Body of pancreas (tissue), 4 donors: ENCODE results near the gene ARHGEF2. TPM values are rescaled to one million over a fixed set of nuclear protein-coding genes. Genes with fewer than 3 reads are reported as not detected.

ENCODE experiments used
- ATAC-seq: fragments of 150-250 bp; one replicate; pipeline ENCODE4 v1.9.1; 2016
- DNase-seq, 4 donors: peaks; one replicate each; pipeline ENCODE4 v3.0.0-alpha.2; 2019
- H3K27ac ChIP-seq, 4 donors: fragments of 200-600 bp; sonication (generic); 1 replicate in 3 of 4; 2 replicates in 1 of 4; pipeline versions ENCODE4 v1.5.1 to v1.6.1; 2016 to 2019; ENCODE audit warnings: mild to moderate bottlenecking in 1 of 4, mixed read lengths in 1 of 4, moderate library complexity in 1 of 4
- H3K27me3 ChIP-seq, 2 donors: fragments of 200-600 bp; sonication (generic); one replicate each; pipeline ENCODE4 v1.6.0; 2016; ENCODE audit warnings: mild to moderate bottlenecking in 1 of 2
- H3K36me3 ChIP-seq, 2 donors: fragments of 200-600 bp; sonication (generic); replicated peaks in 1 of 2; 2 replicates each; pipeline ENCODE4 v1.5.1; 2016; ENCODE audit warnings: low read depth in 2 of 2; ENCODE audit not compliant: insufficient read depth in 1 of 2
- H3K4me1 ChIP-seq: fragments of 200-600 bp; sonication (generic); one replicate; pipeline ENCODE4 v1.6.0; 2016
- H3K4me3 ChIP-seq, 2 donors: fragments of 200-600 bp; sonication (generic); 1 replicate in 1 of 2; 2 replicates in 1 of 2; pipeline ENCODE4 v1.5.1; 2016 to 2019
- H3K9me3 ChIP-seq, 3 donors: fragments of 200-600 bp; sonication (generic); 1 replicate in 2 of 3; 2 replicates in 1 of 3; pipeline ENCODE4 v1.5.1; 2016
- POLR2A ChIP-seq, 3 donors: fragments of 450-650 bp; IDR thresholded peaks; one replicate each; pipeline ENCODE4 v1.6.1; 2016; ENCODE audit warnings: antibody characterized with exemption in 3 of 3, mild to moderate bottlenecking in 2 of 3
- WGBS, 2 donors: methylation state at CpG; one replicate each; pipeline ENCODE4 v1.1.5; 2017; 5-methylcytosine and 5-hydroxymethylcytosine counted together
- intact Hi-C: fragments of 100-400 bp; cut with DNase I; formaldehyde crosslinking; loops from one replicate; pipeline ENCODE4 v1.15.1; 2023
- total RNA-seq, 2 donors: library from RNA; depleted of rRNA; stranded (reverse); fragments of >200 nt; gene quantifications; one replicate each; pipeline ENCODE4 v1.1.0, GENCODE V29; 2016
- TF ChIP-seq, protein P1 (sequence below), 7 experiments: fragments of 450-650 bp in 4 of 7; fragments of 200-600 bp in 3 of 7; sonication (generic) in 3 of 7; IDR thresholded peaks; one replicate each; pipeline ENCODE4 v1.5.1; 2016 to 2019; ENCODE audit warnings: antibody characterized with exemption in 7 of 7

ARHGEF2 gene
- total RNA-seq, 2 donors from 2014 or later = 31.9 to 32.6 TPM

DNA sequence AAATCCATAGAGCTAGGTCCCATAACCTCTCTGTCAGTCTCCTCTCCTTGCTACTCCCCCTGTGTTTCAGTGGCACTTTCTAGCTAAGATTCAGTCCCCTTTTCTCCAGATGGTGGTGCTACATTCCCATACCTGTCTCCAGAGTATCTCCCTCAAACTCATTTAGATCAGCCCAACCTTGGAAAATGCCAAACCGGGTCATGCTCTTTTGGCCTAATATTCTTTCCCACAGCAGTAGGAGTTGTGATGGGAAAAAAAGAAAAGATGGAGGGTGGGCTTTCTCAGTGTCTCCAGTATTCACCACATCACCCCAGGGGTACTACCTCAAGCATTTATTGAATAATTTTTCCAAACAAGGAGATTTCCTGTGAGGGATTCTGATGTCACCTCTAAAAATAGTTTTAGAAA lies 40.1 kb downstream of the ARHGEF2 start:
- WGBS, 2 donors = 0% methylated on average over 1 of the region's 1 CpG
- TF ChIP-seq, protein P1, sequence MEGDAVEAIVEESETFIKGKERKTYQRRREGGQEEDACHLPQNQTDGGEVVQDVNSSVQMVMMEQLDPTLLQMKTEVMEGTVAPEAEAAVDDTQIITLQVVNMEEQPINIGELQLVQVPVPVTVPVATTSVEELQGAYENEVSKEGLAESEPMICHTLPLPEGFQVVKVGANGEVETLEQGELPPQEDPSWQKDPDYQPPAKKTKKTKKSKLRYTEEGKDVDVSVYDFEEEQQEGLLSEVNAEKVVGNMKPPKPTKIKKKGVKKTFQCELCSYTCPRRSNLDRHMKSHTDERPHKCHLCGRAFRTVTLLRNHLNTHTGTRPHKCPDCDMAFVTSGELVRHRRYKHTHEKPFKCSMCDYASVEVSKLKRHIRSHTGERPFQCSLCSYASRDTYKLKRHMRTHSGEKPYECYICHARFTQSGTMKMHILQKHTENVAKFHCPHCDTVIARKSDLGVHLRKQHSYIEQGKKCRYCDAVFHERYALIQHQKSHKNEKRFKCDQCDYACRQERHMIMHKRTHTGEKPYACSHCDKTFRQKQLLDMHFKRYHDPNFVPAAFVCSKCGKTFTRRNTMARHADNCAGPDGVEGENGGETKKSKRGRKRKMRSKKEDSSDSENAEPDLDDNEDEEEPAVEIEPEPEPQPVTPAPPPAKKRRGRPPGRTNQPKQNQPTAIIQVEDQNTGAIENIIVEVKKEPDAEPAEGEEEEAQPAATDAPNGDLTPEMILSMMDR (IDR thresholded peaks at IDR 0.05) = peak; percentile 12 to 77 (median 63)
- no peak for TF ChIP-seq POLR2A (IDR thresholded peaks at IDR 0.05)
- peaks cover 45% of the 10 kb centered on the region for H3K4me1 ChIP-seq
- ATAC-seq = no peak
- DNase-seq = peak in 2 of 4 donors; percentile 23 to 62
- intact Hi-C loops = no loop called here
- peak overlapping the region in 2 of 4 donors; percentile 45 to 82 for H3K27ac ChIP-seq
- no peaks in the 10 kb centered on the region for H3K36me3 ChIP-seq
- H3K9me3 ChIP-seq = no peaks in the 10 kb centered on the region
- no peaks in the 10 kb centered on the region for H3K27me3 ChIP-seq
- no peak overlapping the region for H3K4me3 ChIP-seq

DNA sequence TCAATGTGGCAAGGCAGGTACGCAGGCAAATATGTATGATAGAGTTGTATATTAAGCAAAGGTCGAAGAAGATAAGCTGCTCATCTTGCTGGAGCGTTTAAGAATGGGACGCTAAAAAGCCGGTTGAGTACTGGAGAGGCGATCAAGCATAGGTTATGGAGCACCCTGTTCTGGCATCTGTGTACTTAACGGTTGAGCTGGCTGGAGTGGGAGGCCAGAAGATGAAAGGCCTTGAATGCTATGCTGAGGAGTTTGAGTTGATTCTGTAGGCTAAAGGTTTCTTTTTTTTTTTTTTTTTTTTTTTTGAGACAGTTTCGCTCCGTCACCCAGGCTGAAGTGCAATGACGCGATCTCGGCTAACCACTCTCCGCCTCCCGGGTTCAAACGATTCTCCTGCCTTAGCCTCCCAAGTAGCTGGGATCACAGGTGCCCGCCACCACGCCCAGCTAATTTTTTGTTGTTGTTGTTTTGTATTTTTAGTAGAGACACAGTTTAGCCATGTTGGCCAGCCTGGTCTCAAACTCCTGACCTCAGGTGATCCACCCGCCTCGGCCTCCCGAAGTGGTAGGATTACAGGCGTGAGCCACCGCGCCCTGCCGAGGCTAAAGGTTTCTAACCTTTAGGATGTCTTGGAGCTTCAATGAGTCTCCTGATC lies 43.3 kb downstream of the ARHGEF2 start:
- no peak for DNase-seq
- no peaks in the 10 kb centered on the region for H3K27me3 ChIP-seq

DNA sequence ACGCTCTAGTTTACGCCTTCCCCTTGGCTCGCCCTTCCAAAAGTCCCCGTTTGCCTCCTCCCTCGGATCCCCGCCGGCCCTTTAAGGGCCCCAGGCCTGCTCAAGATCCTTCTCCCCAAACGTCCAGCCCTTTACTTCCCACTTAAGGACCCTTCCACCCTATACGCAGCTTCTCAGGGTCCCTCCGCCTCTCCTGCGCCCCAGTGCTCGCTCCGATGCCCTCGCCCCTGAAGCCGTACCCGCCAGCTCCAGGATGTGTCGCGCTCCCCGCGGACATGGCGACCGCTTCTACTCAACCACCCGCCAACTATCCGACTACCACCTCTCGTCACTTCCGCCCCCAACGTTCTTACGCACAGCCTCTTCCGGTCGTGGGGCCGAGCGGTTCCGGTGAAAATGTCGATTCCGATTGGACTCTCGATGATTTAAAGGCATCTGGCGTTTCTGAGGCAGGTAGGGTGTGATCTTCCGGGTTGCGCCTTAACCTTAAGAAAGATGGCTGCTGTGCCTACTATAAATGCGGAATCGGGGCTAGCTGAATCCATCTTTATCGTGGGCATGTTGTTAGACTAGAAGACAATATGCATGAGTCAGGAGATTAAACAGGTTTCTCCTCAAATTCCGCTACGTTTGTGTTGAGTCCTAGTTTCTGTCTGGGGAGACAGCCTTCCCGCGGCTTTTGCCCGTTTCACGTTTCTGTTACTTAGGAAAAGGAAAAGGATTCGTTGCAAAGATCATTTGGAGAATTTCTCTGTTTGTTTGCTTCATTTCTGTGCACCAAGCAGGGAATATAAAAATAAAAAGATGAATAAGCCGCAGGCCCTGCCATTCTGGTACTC lies 44.0 kb downstream of the ARHGEF2 start, which contains the start of gene KHDC4:
TSS of gene KHDC4 (minus strand) at position 317 of the 839 bp plus-strand sequence. CDS start at position 277, 40 bp downstream.
- peak; percentile 99 for ATAC-seq
- peaks cover 0 to 3% of the 10 kb centered on the region in 2 donors for H3K36me3 ChIP-seq
- H3K9me3 ChIP-seq = no peaks in the 10 kb centered on the region
- peak within 1 kb of the TSS; percentile 81 to 88 (median 86) for H3K27ac ChIP-seq
- H3K4me1 ChIP-seq = peaks cover 49% of the 10 kb centered on the region
- H3K4me3 ChIP-seq = peak within 1 kb of the TSS; percentile 53 to 83
- peak; percentile 96 to 98 (median 96) for DNase-seq
- no peaks in the 10 kb centered on the region for H3K27me3 ChIP-seq
- intact Hi-C loops = no loop called here
- WGBS, 2 donors = 0 to 1% methylated on average over 38 to 50 of the region's 50 CpGs
- peak; percentile 95 to 99 (median 99) for TF ChIP-seq POLR2A (IDR thresholded peaks at IDR 0.05)
- TF ChIP-seq, protein P1 (IDR thresholded peaks at IDR 0.05) = peak in 4 of 7 experiments; percentile 18 to 31 (median 26)

More for the DNA sequence above, 43.3 kb downstream of the ARHGEF2 start:
- H3K4me1 ChIP-seq = peaks cover 49% of the 10 kb centered on the region
- no peaks in the 10 kb centered on the region for H3K9me3 ChIP-seq
- H3K4me3 ChIP-seq = peak overlapping the region; percentile 53 to 83
- TF ChIP-seq, protein P1 (IDR thresholded peaks at IDR 0.05) = no peak
- no peak for TF ChIP-seq POLR2A (IDR thresholded peaks at IDR 0.05)
- peak overlapping the region; percentile 80 to 88 (median 86) for H3K27ac ChIP-seq
- H3K36me3 ChIP-seq = no peaks in the 10 kb centered on the region
- intact Hi-C loops = no loop called here
- no peak for ATAC-seq
- 78 to 80% methylated on average over 24 of the region's 24 CpGs for WGBS, 2 donors

DNA sequence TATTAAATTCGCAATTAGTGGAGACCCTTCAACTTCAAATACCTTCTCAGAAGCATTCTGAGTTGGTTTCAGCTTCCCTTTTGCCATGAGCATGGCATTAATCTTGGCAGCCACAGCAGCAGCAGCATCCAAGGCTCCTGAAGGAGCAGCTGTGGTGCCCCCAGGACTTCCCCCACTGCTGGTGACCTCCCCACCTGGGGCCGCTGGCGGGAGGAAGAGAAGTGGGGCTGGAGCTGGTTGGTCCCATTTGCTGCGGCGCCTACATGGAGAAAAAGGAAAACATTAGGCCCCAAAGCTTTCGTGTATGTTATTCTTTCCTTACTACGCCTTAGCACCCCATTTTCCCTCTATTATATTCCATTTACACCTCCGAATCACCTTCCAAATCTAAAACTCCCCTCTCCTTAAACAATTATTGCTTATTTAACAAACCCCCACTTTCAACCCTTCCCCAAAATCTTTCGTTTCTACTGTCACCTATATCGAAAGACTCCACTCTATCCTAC lies 44.7 kb downstream of the ARHGEF2 start:
- no peaks in the 10 kb centered on the region for H3K27me3 ChIP-seq
- peak overlapping the region; percentile 81 to 88 (median 86) for H3K27ac ChIP-seq
- no peak for DNase-seq
- peak overlapping the region; percentile 53 to 83 for H3K4me3 ChIP-seq
- peaks cover 47% of the 10 kb centered on the region for H3K4me1 ChIP-seq
- intact Hi-C loops = no loop called here
- TF ChIP-seq, protein P1 (IDR thresholded peaks at IDR 0.05) = no peak
- no peak for TF ChIP-seq POLR2A (IDR thresholded peaks at IDR 0.05)
- ATAC-seq = no peak
- peaks cover 0 to 7% of the 10 kb centered on the region in 2 donors for H3K36me3 ChIP-seq
- no peaks in the 10 kb centered on the region for H3K9me3 ChIP-seq
- 3% methylated on average over 10 of the region's 10 CpGs for WGBS, 2 donors
